Thyroid gland (tissue), 4 donors: ENCODE measurements around the gene RSPH9.

Experiments used
- CTCF ChIP-seq, 6 experiments: fragments of 200-600 bp in 3 of 6; fragments of 450-650 bp in 3 of 6; sonication (generic) in 3 of 6; IDR thresholded peaks; one replicate each; pipeline ENCODE4 v1.5.1; 2016 to 2019; ENCODE audit warnings: antibody characterized with exemption in 6 of 6, mild to moderate bottlenecking in 2 of 6, inconsistent platforms in 1 of 6, moderate library complexity in 1 of 6
- POLR2A ChIP-seq, 2 donors: fragments of 450-650 bp; IDR thresholded peaks; one replicate each; pipeline ENCODE4 v1.6.1; 2017; ENCODE audit warnings: antibody characterized with exemption in 2 of 2, mild to moderate bottlenecking in 2 of 2, moderate library complexity in 1 of 2

- no peak for TF ChIP-seq POLR2A (IDR thresholded peaks at IDR 0.05)
- TF ChIP-seq CTCF (IDR thresholded peaks at IDR 0.05): no peak
Observed at GRCh38 chr6:43671801-43672690, 27.2 kb downstream of the RSPH9 start.
